ENCODE results near the gene NDUFA5. TPM values are rescaled to one million over a fixed set of nuclear protein-coding genes. Genes with fewer than 3 reads are reported as not detected.
A peak's percentile ranks its signal among the peaks of the same experiment; 100 is the strongest.
"Not testable (repeated sequence)": the region's sequence is repeated elsewhere in the genome, so short reads cannot be mapped to it uniquely, and the experiment has no call there.

NDUFA5 gene
- total RNA-seq, 4 donors from 2014 or later, result 70.7 to 109 (median 79.7) TPM

DNA sequence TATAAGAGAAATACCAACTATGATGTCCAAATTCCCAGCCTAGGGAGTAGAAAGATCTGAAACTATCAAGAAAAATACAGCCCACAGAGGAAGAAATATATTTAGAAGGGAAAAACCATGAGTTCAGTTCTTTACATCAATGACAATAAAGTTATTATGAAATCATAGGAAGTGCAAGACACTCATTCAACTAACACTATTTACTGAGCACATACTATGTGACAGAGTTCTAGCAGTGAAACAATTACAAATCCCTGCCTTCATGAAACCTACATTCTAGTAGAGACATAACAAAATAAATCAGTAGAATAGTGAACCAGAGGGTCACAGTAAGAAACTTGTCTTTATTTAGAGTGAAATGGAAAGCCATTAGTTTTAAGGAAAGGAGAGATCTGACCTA, 2.1 kb downstream of the NDUFA5 start:
- no peak for DNase-seq (ENCODE audit: extremely low spot score)
- TF ChIP-seq EP300 (IDR thresholded peaks at IDR 0.05), result no peak
- TF ChIP-seq CTCF (IDR thresholded peaks at IDR 0.05), result no peak
- no peak for TF ChIP-seq POLR2A (IDR thresholded peaks at IDR 0.05; ENCODE audit: low read depth)
- no peak for TF ChIP-seq POLR2AphosphoS5 (IDR thresholded peaks at IDR 0.05)
- Histone ChIP-seq H3K27ac (replicated peaks in 1 of 4) (no peak overlapping the region), H3K27me3 (no peaks in the 10 kb centered on the region), H3K4me1 (peaks cover 36 to 54% (median 46%) of the 10 kb centered on the region in 4 donors), H3K9me3 (no peaks in the 10 kb centered on the region), H3K36me3 (peaks cover 0 to 29% (median 2%) of the 10 kb centered on the region in 4 donors), H3K4me3 (peak overlapping the region in 2 of 4 donors; percentile 82 to 86)
- intact Hi-C loops (cut with DNase I), result loop anchor here (5.0 to 10.0 kb wide), 2 partner anchors 192 to 671 kb away; partner anchors contain the start of genes CADPS2 and WASL

- Histone ChIP-seq H3K9me3 (no peaks in the 10 kb centered on the region), H3K4me1 (peaks cover 47 to 68% (median 54%) of the 10 kb centered on the region in 4 donors), H3K36me3 (peaks cover 0 to 48% (median 18%) of the 10 kb centered on the region in 4 donors), H3K4me3 (no peak overlapping the region), H3K27me3 (no peaks in the 10 kb centered on the region), H3K27ac (replicated peaks in 1 of 4) (no peak overlapping the region)
- no peak for TF ChIP-seq CTCF (IDR thresholded peaks at IDR 0.05)
- no peak for TF ChIP-seq POLR2A (IDR thresholded peaks at IDR 0.05; ENCODE audit: low read depth)
- TF ChIP-seq POLR2AphosphoS5 (IDR thresholded peaks at IDR 0.05), result no peak
- no peak for TF ChIP-seq EP300 (IDR thresholded peaks at IDR 0.05)
- DNase-seq (ENCODE audit: extremely low spot score), result no peak
- intact Hi-C loops (cut with DNase I), result loop anchor here (10.0 kb wide), 1 partner anchor 668 kb away; the partner anchor contains the start of gene CADPS2
- WGBS, result 83% methylated on average over 3 of the region's 3 CpGs
Observed at GRCh38 chr7:123553159-123553558, 4.5 kb downstream of the NDUFA5 start.

DNA sequence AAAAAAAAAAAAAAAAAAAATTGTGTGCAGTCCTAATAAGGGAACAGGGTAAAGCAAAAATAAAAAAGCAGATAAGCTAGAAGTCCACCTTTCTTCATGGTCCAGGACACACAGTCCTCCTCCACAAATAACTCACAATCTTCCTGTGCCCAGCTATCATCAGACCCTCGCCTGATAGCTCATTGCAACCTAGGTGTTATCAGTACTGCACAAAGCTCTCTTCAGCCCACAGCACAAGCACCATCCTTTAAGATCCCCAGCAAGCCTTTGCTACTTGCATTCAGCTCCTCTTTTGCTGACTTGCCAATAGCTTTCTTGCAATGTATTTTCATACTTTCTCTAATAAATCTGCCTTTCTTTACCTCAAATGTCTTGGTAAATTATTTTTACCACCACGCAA, 5.0 kb downstream of the NDUFA5 start:
- Histone ChIP-seq H3K4me3 (no peak overlapping the region), H3K36me3 (peaks cover 0 to 48% (median 18%) of the 10 kb centered on the region in 4 donors), H3K4me1 (peaks cover 47 to 69% (median 58%) of the 10 kb centered on the region in 4 donors), H3K9me3 (no peaks in the 10 kb centered on the region), H3K27ac (replicated peaks in 1 of 4) (no peak overlapping the region), H3K27me3 (no peaks in the 10 kb centered on the region)
- TF ChIP-seq EP300 (IDR thresholded peaks at IDR 0.05) (no peak), POLR2AphosphoS5 (IDR thresholded peaks at IDR 0.05) (no peak), POLR2A (IDR thresholded peaks at IDR 0.05; ENCODE audit: low read depth) (no peak), CTCF (IDR thresholded peaks at IDR 0.05) (no peak)
- 97% methylated on average over 2 of the region's 2 CpGs for WGBS
- intact Hi-C loops (cut with DNase I), result loop anchor here (10.0 kb wide), 1 partner anchor 668 kb away; the partner anchor contains the start of gene CADPS2
- DNase-seq (ENCODE audit: extremely low spot score), result no peak

DNA sequence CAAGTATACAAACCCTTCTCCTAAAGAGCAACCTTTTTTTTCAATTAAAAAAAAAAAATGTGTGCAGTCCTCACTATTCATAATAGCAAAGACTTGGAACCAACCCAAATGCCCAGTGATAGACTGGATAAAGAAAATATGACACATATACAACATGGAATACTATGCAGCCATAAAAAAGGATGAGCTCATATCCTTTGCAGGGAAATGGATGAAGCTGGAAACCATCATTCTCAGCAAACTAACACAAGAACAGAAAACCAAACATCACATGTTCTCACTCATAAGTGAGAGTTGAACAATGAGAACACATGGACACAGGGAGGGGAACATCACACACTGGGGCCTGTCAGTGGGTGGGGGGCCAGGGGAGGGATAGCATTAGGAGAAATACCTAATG, 5.5 kb downstream of the NDUFA5 start:
- not testable (repeated sequence) for H3K9me3 ChIP-seq; DNase-seq (ENCODE audit: extremely low spot score); H3K4me3 ChIP-seq; H3K27me3 ChIP-seq; H3K27ac ChIP-seq (replicated peaks in 1 of 4)
- Histone ChIP-seq H3K4me1 (peaks cover 47 to 74% (median 63%) of the 10 kb centered on the region in 4 donors), H3K36me3 (peaks cover 0 to 48% (median 18%) of the 10 kb centered on the region in 4 donors)
- intact Hi-C loops (cut with DNase I), result loop anchor here (10.0 kb wide), 1 partner anchor 667 kb away; the partner anchor contains the start of gene CADPS2

GRCh38 chr7:123548406-123548805, 9.2 kb downstream of the NDUFA5 start:
- Histone ChIP-seq H3K36me3 (peaks cover 0 to 32% (median 18%) of the 10 kb centered on the region in 4 donors), H3K4me1 (peaks cover 21 to 52% (median 31%) of the 10 kb centered on the region in 4 donors), H3K27me3 (no peaks in the 10 kb centered on the region), H3K27ac (replicated peaks in 1 of 4) (no peak overlapping the region), H3K4me3 (no peak overlapping the region), H3K9me3 (no peaks in the 10 kb centered on the region)
- 85% methylated on average over 1 of the region's 1 CpG for WGBS
- intact Hi-C loops (cut with DNase I), result no loop called here
- DNase-seq (ENCODE audit: extremely low spot score), result no peak
- TF ChIP-seq POLR2AphosphoS5 (IDR thresholded peaks at IDR 0.05), result no peak
- no peak for TF ChIP-seq EP300 (IDR thresholded peaks at IDR 0.05)
- no peak for TF ChIP-seq CTCF (IDR thresholded peaks at IDR 0.05)
- no peak for TF ChIP-seq POLR2A (IDR thresholded peaks at IDR 0.05; ENCODE audit: low read depth)
